GM18499 (cell line): Measurements from ENCODE around the gene THAP7.
A peak's percentile ranks its signal among the peaks of the same experiment; 100 is the strongest.
"Not testable (repeated sequence)": the region's sequence is repeated elsewhere in the genome, so short reads cannot be mapped to it uniquely, and the experiment has no call there.

ENCODE experiments used
- ATAC-seq: cut with Tn5 transposase; IDR thresholded peaks from one replicate; pipeline ENCODE4 v1.9.1; 2021; ENCODE audit warnings: moderate number of reproducible peaks; ENCODE audit not compliant: insufficient read depth, unreplicated experiment

THAP7 gene, protein sequence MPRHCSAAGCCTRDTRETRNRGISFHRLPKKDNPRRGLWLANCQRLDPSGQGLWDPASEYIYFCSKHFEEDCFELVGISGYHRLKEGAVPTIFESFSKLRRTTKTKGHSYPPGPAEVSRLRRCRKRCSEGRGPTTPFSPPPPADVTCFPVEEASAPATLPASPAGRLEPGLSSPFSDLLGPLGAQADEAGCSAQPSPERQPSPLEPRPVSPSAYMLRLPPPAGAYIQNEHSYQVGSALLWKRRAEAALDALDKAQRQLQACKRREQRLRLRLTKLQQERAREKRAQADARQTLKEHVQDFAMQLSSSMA

DNA sequence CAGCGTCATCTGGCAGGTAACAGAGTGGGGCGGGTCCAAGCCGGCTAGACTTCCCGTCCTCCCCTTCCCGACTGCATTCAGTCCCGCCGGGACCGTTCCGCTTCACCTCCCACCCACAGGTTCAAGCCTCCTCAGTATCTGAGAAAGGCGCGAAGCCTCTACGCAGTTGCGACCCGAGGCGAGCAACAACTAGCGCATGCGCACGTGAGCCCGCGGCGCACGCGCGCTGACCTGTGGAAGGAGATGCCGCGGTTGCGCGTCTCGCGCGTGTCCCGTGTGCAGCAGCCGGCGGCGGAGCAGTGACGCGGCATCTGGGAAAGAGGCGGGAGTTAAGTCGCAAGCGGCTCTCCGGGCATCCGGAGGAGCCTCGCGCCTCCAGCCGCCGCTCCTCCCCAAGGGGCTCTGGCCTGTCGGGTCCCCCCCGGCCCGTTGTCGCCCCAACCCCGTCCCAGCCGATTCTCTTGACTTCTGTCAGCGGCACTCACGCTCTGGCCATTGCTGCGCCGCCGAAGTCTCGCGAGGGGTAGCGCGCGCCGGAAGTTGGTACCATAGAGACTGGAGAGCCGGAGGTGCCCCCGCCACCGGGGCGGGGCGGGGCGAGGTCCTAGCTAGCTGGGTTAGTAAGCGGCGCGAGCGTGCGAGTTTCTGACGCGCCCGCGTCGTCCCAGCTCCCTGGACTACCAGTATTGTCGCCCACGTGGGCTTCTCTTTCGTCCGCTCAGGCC is at the start of gene THAP7:
Gene THAP7, minus strand, starts transcription at position 518 of the 725 bp plus-strand sequence. Its CDS starts 207 bp downstream, at position 311.
- ATAC-seq = peak; percentile 51

DNA sequence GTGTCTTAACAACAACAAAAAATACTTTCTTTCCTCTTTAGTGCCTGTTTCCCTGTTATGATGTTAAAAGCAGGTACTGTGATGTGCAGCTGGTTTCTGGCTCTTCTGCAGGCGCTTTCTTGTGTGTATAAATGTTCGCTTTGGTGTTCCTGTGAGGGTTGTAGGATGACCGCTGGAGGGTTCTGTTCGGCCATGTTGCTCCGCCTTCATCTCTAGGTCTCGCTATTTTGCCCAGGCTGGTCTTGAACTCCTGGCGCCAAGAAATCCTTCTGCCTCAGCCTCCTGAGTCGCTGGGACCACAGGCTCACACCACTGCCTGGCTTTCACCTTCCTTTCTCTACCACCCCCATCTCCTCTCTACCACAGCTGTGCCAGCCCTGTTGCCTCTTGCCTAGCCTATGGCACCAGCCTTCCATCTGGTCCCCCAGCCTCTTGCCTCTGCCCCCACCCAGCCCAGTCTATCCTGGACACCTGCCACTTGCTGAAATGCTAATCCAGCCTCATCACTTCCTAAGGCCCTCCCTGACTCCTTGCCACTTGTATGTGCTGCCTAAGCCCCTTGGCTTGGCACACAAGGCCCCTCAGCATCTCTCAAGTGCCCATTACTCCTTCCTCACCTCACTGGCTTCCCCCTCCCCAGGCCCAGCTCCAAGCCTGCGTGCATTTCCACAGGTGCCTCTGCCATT is 49.4 kb upstream of the THAP7 start:
- no peak for ATAC-seq

DNA sequence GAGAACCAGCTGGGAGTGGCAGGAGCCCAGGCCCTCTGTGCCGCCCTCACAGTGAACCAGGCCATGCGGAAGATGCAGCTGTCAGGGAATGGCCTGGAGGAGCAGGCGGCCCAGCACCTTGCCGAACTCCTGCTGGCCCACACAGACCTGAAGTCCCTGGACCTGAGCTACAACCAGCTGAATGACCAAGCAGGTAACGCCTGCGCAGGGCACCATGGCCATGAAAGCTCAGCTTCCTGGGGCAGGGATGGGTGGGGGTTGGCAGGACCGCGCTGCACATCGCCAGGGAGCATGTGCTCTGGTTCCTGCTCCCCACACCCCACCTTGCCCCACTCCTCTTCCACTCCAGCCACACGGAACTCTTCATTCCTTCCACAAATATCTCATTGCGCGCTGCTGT is 47.0 kb upstream of the THAP7 start:
- not testable (repeated sequence) for ATAC-seq

DNA sequence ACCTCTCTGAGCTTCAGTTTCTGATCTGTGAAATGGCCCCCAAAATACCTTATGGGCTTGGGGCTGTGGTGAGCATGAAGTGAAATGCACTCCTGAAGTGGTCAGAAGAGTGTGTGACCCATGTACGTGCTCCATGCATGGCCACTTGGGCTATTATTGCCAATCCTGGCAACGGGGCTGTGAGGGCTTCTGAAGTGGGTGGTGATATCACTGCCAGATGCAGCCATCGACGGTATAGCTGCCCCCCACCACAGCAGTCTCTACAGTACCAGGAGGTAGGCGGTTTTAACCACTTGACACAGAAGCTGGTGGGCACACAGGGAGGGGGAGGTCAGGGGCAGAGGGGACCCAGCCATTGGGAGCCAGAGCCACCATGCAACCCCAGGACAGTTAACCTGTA is 46.5 kb upstream of the THAP7 start:
- not testable (repeated sequence) for ATAC-seq

DNA sequence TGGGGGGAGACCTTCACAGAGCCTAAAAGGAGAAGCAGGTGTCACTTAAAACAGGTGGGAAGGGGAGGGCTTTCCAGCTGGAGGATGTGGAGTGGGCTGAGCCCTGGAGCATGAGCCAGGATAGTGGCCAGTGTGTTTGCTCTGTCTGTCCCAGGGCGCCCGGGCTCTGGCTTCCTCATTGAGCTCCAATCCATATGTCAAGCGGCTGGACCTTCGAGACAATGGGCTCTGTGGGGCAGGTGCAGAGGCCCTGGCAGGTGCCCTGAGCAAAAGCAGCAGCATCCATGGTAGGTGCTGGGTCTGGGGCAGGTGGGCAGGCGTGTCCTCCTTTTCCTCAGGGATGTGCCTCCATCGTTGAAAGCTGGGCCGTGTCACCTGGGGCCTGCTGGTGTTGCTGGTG is 45.8 kb upstream of the THAP7 start:
- no peak for ATAC-seq

DNA sequence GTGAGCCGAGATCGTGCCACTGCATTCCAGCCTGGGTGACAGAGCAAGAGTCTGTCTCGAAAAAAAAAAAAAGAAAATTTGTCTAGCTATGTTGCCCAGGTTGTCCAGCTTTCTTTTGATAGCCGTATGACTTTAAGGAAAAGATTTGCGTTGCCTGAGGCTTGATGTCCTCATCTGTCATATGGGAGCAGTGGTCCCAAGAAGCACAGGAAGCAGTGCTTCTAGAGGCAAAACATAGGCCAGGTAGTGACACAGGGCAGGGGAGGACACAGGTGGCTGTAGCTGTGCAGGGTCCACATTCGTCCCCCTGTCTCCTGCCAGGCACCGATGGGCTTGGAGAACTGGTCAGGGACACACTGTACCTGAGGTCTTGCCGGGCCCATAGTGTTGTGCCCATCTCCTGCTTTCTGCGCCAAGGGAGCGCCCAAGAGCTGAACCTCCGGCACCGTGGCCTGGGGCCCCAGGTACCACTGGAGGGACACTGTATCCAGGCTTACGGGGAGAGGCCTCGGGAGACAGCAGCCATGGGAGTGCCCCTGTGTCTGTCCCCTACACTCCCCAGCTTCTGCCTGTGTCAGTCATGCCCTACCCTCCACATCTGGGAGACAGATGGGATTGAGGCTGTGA is 45.2 kb upstream of the THAP7 start:
- no peak for ATAC-seq

DNA sequence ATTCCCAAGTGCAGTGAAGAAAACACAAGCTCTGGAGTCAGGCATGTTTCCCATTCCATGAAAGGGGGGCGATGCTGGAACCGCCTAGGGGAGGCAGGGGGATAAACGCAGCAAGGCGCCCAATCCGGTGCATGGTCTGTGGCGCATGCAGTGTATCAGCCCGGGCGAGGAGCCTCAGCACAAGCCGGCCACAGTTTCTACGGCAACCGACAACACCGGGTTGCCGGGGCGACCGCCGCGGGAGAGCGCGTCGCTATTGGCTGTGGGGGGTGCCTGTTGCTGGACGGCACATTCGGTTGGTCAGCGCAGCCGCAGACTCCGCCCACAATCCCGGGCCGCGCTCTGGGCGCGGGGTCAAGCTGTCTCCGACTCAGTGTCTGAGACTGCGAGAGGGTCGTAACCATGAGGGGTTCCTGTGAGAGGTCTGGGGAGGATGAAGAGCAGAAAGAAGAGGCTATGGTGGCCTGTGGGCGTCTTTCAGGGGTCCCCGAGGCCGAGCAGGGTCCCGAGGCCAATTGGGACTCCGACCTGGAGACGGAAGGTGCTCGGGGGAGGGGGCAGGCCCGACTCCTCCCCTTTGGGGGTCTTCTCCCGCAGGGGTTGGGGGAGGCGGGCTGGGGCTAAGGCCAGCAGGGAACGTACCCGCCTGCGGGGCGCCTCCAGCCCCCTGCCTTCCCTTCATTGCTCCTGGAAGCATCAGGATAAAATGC is 43.8 kb upstream of the THAP7 start, which contains the start of gene LRRC74B:
Gene LRRC74B, plus strand, starts transcription at position 362 of the 710 bp plus-strand sequence. Its CDS starts 41 bp downstream, at position 403.
- no peak for ATAC-seq

DNA sequence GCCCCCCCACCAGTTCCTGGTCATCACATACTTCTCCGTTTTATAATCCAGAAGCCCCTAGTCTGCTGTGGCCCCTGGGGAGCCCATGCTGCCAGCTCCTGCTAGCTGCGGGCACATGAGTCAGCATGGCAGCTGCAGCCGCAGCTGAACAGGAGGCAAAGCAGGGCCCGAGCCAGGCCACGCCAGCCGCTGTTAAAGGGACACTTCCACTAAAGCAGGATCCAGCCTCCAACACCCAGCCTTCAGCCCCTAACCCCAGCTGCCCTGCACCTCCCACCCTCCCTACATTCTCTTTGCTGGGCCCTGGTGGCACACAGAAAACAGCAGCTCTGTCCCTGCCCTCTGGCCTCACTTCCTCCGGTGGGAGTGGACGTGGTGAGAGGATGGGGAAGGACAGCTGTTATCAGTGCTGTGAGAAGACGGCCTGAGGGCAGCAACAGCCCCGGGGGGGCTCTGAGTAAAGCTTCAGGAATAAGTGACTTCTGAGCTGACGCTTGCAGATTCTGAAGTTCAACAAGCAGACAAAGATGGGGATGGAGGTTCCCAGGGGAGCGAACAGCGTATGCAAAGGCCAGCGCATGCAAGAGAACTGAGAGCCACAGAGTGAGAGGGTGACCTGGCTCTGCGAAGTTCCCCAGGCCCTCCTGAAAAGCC is 43.1 kb upstream of the THAP7 start:
- no peak for ATAC-seq

DNA sequence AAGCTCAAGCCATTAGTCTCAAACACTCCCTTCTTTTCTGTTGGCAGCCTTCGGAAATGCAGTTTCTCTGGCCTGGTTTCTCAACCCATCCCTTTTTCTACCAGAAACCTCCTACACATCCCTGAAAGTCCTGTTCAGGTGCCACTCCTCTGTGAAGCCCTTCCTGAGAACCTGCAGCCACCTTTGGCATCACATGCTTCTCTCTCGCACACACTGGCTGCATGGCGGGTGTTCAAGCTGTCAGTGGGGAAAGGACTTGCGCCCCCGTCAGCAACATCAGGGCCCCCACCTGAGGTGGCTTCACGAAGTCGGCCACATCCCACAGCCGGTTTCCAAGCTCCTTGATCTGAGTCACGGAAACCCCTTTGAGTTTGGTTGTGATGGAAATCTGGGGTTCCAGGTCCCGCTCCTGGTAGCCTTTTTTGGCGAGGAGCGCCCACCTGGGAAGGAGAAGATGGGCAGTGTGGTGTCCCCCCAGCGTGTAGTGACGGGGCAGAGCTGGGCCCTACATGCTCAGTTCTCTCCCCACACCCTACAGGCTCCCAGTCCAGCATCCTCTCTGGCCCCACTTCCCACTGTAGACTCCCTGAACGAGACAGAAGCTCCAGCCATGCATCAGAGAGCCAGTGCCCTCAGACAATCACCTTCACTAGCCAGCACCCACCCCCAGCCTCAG is 42.1 kb upstream of the THAP7 start:
- no peak for ATAC-seq

DNA sequence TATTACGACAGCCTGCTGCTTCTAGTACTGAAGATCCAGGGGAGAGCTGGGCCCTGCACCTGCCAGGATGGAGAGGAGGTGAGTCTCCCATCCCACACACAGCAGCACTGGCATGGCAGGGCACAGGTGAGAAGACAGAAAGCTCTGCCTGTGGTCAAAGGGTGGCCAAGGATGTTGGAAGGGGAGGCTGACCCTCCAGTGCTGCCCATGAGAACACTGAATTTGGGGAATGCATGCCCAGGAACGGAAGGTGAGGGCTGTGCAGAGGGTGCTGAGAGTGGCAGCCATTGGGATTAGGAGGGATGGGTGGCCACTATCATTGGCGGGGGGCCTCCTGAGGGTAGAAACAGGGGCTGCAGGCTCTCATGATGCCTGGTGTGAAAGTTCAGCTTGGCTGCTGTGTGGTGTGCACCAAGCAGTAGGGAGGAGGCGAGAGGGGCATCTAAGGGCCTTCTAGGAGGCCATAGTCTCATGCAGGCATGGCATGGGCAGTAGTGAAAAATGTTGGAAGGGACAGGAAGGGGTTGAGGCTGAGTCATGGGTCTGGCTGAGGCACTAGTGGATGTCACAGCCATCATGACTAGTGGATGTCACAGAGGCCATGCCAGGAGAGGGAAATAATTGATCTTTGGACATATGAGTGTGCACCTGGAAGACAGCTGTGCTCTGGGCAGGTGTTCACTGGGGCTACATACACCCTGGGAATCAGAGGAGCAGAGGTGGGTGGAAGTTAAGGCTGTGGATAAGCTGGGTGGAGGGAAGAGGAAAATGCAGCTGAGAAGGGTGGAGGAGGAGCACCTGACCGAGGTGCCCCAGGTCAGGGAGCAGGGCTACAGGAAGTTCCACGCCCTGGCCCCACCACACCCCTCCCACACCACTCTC is 41.3 kb upstream of the THAP7 start:
- ATAC-seq = no peak

DNA sequence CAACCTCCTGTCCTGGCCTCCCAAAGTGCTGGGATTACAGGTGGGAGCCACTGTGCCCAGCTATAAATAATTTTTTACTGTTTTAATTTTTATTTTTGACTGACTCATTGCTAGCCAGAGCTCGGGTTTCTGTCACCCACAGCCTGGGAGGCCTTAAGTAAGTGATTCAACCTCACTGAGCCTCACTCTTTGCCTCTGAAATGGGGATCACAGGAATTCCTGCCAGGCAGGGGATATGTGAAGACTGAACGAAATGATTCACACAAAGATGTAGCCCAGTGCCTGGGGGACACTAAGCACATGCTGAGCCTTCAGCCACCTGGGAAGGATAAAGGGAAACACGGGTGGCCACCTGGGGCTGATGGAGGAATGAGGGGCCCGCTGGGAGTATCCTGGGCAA is 40.0 kb upstream of the THAP7 start:
- ATAC-seq = no peak

DNA sequence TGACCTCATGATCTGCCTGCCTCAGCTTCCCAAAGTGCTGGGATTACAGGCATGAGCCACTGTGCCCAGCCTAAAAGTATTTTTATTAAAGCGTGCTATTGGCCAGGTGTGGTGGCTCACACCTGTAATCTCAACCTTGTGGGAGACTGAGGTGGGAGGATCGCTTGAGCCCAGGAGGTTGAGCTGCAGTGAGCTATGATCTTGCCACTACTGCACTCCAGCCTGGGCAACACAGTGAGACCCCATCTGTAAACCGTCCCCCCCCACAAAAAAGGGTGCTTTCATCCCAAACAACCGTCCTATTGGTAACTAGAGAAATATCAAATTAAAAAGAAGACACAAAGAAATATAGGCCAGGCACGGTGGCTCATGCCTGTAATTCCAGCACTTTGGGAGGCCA is 37.2 kb upstream of the THAP7 start:
- ATAC-seq = not testable (repeated sequence)

DNA sequence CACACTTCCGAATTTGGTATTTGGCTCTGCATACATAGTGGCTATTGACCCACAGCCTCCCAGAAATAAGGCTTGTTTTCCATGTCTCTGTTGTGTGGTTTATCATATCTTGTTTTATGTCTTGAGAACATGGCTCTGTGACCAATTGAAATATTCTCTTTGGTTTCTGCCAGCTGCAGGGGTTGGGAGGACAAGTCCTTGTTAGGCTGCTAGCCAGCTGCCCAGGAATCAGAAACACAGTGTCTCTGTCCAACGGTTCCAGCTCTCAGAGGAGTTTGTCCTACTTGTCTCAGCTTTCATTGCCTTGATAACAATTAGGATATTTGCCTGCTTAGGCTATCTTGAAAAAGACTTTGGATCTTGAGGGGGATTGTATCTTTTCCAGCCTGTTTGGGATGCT is 36.5 kb upstream of the THAP7 start:
- ATAC-seq = no peak

DNA sequence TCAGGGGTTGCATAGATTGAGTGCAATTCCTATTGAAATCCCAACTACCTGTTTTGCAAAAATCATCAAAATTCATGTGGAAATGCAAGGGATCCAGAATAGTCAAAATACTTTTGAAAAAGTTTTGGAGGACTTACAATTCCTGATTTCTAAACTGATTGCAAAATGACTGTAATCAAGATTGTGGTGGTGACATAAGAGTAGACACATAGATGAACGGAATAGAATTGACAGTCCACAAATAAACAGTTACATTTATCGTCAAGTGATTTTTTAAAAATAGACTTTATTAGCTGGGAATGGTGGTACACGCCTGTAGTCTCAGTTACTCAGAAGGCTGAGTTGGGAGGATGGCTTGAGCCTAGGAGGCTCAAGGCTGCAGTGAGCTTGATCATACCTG is 33.1 kb upstream of the THAP7 start:
- ATAC-seq = no peak

DNA sequence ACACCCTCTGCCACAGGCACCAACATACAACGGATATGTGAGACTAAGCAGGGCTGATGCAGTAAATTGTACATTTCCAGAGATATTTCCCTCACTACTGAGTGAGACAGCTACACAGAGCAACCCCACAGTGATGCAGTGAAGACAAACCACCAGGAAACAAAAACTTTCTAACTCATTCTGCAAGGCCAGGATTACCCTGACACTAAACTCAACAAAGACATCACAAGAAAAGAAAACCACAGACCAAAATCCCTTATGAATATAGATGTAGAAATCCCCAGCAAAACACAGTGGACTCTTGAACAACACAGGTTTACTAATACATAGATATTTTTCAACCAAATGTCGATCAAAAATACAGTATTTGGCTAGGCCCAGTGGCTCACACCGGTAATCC is 32.0 kb upstream of the THAP7 start:
- ATAC-seq = no peak

DNA sequence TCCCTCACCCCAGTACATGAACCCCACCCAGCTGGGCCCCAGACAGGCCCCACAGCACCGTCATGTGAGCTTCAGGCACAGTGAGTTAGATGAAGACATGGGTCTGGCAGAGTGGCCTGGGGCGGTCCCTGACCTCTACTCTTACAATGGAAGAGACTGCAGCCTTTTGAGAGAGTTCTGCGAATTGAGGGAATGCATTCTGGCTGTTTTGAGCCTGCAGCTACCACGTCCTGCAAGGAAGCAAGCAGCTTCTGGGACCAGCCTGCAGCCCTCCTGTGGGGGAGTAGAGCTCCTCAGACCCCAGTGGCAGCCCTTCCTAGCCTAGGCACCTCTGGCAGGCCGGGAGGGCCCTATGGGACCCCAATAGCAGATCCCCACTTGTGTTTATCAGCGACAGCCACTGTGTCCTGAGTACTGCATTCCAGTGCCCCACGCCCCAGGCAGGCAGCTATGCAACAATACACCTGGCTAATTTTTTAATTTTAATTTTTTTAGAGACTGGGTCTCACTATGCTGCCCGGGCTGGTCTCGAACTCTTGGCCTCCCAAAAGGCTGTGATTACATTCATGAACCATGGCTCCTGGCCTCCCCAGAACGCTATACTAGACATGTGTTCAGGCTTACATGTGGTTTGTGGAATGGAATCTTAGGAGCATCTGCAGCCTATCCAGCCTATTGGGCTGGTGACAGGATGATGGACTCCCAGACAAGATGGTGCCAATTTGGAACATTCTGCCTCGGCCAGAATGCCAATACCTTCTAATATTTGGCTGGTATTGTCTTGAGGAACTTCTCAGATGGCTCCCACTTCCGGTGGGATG is 31.2 kb upstream of the THAP7 start:
- no peak for ATAC-seq
